Testis (tissue), 3 donors: Measurements from ENCODE around the gene RAMP1. TPM values are rescaled to one million over a fixed set of nuclear protein-coding genes. Genes with fewer than 3 reads are reported as not detected.

ENCODE experiments used
- DNase-seq: peaks from one replicate; pipeline ENCODE4 v3.0.0-alpha.2; 2019
- H3K27ac ChIP-seq, 2 donors: fragments of 200-600 bp; sonication (generic); one replicate each; pipeline ENCODE4 v1.5.1; 2019
- H3K27me3 ChIP-seq: fragments of 200-600 bp; sonication (generic); one replicate; pipeline ENCODE4 v1.5.1; 2019
- H3K36me3 ChIP-seq: fragments of 200-600 bp; sonication (generic); one replicate; pipeline ENCODE4 v1.5.1; 2017; ENCODE audit warnings: low read depth; ENCODE audit errors: missing control alignments
- H3K4me1 ChIP-seq: fragments of 200-600 bp; sonication (generic); one replicate; pipeline ENCODE4 v1.5.1; 2019
- H3K4me3 ChIP-seq, 2 donors: fragments of 200-600 bp; sonication (generic); one replicate each; pipeline ENCODE4 v1.5.1; 2017 to 2019
- H3K9me3 ChIP-seq: fragments of 200-600 bp; sonication (generic); one replicate; pipeline ENCODE4 v1.5.1; 2017
- POLR2A ChIP-seq: fragments of 450-650 bp; IDR thresholded peaks from one replicate; pipeline ENCODE4 v1.6.1; 2017; ENCODE audit warnings: antibody characterized with exemption, mild to moderate bottlenecking, moderate library complexity
- WGBS, 2 donors: methylation state at CpG; one replicate each; pipeline ENCODE4 v1.1.5; 2018; 5-methylcytosine and 5-hydroxymethylcytosine counted together
- intact Hi-C: fragments of 100-400 bp; cut with DNase I; formaldehyde crosslinking; loops from one replicate; pipeline ENCODE4 v1.15.1; 2023; ENCODE audit warnings: low total_unique reads
- polyA plus RNA-seq: library from polyadenylated mRNA; stranded (reverse); fragments of 350-450 nt; fragmentation: Illumina TruSeq; extraction: RNeasy Lipid Tissue Mini Kit (QIAGEN cat#74804); gene quantifications from one replicate; pipeline ENCODE4 v1.2.3, GENCODE V29; 2014; ENCODE audit warnings: low read depth, low replicate concordance; ENCODE audit not compliant: insufficient read depth
- total RNA-seq, 2 donors: library from RNA; depleted of rRNA; stranded (reverse); fragments of >200 nt; gene quantifications; one replicate each; pipeline ENCODE4 v1.2.3, GENCODE V29; 2016
- TF ChIP-seq, protein P1 (sequence below), 3 experiments: fragments of 450-650 bp in 2 of 3; fragments of 200-600 bp in 1 of 3; sonication (generic) in 1 of 3; IDR thresholded peaks; one replicate each; pipeline ENCODE4 v1.5.1; 2016 to 2019; ENCODE audit warnings: antibody characterized with exemption in 3 of 3, mild to moderate bottlenecking in 2 of 3, moderate library complexity in 1 of 3

Gene RAMP1
- total and polyA plus RNA-seq, 3 donors from 2014 or later, result 8.9 to 14.3 (median 13.9) TPM

DNA sequence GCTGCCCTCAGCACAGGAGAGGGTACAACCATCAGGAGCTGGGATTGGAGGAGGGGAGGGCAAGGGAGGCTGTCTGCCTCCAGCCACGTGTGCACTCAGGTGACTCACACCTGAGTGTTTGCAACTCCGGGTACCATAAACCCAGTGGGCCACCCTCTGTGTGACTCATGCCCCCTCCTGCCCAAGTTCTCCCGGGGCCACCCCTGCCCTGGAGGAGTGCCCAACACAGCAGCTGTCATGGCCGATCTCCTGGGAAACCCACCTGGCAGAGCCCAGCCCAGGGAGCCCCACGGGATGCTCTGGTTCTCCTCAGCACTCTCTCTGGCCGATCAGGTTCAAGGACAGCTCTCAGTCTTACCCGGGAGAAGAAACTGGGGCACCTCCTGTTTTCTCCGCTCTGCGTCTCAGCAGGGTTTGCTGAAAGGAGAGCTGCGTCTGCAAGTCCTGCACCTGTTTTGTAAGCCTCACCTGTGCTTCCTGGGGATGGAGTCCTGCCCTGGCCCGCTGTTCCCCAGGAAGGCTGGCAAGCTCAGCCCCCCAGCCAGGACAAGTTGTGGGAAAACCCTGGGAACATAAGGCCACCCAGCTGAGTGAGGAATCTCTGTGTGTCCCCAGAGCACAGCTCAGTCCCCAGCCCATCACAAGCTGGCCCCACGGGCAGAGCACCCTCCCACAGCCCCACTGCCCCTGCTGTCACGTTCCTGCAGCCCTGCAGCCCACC, 63.4 kb downstream of the RAMP1 start:
- Histone ChIP-seq H3K4me3 (peak overlapping the region in 1 of 2 donors; percentile 24), H3K27me3 (no peaks in the 10 kb centered on the region), H3K9me3 (no peaks in the 10 kb centered on the region), H3K27ac (peak overlapping the region; percentile 21 to 67), H3K4me1 (peaks cover 7% of the 10 kb centered on the region), H3K36me3 (no peaks in the 10 kb centered on the region)
- 41 to 50% methylated on average over 4 to 8 of the region's 13 CpGs for WGBS, 2 donors
- TF ChIP-seq, protein P1, sequence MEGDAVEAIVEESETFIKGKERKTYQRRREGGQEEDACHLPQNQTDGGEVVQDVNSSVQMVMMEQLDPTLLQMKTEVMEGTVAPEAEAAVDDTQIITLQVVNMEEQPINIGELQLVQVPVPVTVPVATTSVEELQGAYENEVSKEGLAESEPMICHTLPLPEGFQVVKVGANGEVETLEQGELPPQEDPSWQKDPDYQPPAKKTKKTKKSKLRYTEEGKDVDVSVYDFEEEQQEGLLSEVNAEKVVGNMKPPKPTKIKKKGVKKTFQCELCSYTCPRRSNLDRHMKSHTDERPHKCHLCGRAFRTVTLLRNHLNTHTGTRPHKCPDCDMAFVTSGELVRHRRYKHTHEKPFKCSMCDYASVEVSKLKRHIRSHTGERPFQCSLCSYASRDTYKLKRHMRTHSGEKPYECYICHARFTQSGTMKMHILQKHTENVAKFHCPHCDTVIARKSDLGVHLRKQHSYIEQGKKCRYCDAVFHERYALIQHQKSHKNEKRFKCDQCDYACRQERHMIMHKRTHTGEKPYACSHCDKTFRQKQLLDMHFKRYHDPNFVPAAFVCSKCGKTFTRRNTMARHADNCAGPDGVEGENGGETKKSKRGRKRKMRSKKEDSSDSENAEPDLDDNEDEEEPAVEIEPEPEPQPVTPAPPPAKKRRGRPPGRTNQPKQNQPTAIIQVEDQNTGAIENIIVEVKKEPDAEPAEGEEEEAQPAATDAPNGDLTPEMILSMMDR (IDR thresholded peaks at IDR 0.05), result no peak
- intact Hi-C loops, result no loop called here
- no peak for DNase-seq

DNA sequence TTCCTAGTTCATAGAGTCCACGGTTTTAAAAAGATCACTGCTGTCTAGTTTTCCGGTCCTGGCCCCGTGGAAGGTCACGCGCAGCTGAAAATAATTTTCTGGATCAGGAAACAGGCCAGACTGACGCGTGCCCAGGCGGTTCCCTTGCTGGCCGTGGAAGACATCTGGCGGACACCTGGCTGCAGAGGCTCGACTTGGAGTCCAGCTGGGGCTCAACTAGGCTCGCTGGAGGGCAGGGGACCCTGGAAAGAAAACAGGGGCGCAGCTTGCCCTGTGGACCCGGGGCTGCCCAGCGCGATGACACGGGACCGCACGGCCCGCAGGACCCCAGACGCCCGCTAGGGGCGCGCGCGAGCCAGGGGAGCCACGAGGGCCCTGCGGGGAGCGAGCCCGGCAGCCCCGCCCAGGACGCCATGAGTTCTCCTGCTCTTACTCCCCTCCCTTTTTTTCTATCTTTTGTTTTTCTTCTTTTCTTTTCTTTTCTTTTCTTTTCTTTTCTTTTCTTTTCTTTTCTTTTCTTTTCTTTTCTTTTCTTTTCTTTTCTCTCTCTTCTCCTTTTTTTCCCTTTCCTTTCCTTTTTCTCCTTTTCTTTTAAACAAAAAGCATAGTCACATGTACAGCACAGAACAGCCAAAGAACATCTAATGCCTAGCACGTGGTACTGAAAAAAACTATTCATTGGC, 64.2 kb downstream of the RAMP1 start:
- 8 to 10% methylated on average over 26 to 33 of the region's 33 CpGs for WGBS, 2 donors
- Histone ChIP-seq H3K9me3 (no peaks in the 10 kb centered on the region), H3K27me3 (no peaks in the 10 kb centered on the region), H3K4me1 (peaks cover 7% of the 10 kb centered on the region), H3K4me3 (peak overlapping the region in 1 of 2 donors; percentile 24), H3K27ac (peak overlapping the region; percentile 21 to 67), H3K36me3 (no peaks in the 10 kb centered on the region)
- TF ChIP-seq, protein P1 (IDR thresholded peaks at IDR 0.05), result peak; percentile 87 to 98 (median 93)
- TF ChIP-seq POLR2A, result no peak
- intact Hi-C loops, result no loop called here
- peak; percentile 80 for DNase-seq

DNA sequence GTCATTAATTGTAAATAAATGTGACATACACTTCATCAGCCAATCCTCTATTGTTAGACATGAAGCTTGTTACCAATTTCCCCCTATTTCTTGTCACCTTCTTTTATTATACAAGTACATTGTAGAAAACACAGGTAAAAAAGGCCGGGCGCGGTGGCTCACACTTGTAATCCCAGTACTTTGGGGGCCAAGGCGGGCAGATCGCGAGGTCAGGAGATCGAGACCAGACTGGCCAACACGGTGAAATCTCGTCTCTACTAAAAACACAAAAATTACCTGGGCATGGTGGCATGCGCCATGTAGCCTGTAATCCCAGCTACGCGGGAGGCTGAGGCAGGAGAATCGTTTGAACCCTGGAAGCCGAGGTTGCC, 64.7 kb downstream of the RAMP1 start:
- Histone ChIP-seq H3K4me1 (peaks cover 7% of the 10 kb centered on the region), H3K4me3 (no peak overlapping the region), H3K36me3 (no peaks in the 10 kb centered on the region), H3K27me3 (no peaks in the 10 kb centered on the region), H3K27ac (peak overlapping the region in 1 of 2 donors; percentile 67), H3K9me3 (no peaks in the 10 kb centered on the region)
- intact Hi-C loops, result no loop called here
- DNase-seq, result no peak
- TF ChIP-seq POLR2A, result no peak
- TF ChIP-seq, protein P1 (IDR thresholded peaks at IDR 0.05), result no peak
- 58 to 63% methylated on average over 14 of the region's 14 CpGs for WGBS, 2 donors

DNA sequence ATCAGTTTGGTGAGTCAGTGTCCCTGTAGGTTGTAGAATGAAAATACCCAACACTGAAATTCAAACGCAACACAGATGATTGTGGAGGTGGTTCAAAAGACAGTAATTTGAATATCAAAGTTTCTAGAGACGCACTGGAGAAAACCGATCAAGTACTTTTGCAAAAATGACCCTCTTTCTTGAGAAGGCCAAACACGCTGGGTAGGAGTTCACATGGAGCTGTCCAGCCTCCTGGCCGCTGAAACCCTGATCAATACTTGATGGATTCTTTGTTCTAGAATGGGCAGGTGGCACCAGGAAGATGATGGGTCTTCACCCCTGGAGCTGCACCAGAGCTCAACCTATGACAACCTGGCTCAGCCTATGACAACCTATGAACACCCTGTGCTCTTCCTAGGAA, 67.7 kb downstream of the RAMP1 start:
- Histone ChIP-seq H3K36me3 (no peaks in the 10 kb centered on the region), H3K9me3 (no peaks in the 10 kb centered on the region), H3K27ac (no peak overlapping the region), H3K4me3 (no peak overlapping the region), H3K27me3 (no peaks in the 10 kb centered on the region), H3K4me1 (peaks cover 13% of the 10 kb centered on the region)
- TF ChIP-seq, protein P1 (IDR thresholded peaks at IDR 0.05), result no peak
- no peak for TF ChIP-seq POLR2A
- WGBS, 2 donors, result 60 to 78% methylated on average over 5 of the region's 5 CpGs
- no peak for DNase-seq
- intact Hi-C loops, result no loop called here
